ENCODE results near the gene ENOX1.

ENOX1 gene

DNA sequence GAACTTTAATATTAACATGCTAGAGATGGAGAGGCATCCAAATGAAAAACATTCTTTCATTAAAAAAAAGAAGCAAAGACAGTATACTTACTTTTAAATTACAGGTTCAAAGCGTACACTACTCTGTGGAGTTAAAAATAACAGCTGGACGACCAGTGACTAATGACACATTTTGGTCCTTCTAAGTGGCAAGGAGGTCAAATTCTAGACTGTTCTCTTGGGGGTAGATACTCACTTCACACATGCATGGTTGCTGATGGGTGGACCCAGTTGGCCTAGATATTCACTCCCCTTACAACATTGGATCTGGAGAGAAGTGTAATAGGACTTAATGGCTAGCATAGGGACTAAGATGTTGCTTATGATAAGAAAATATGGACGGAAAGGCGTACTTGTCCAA, 461.1 kb downstream of the ENOX1 start:
- H3K9ac ChIP-seq: no peak overlapping the region
- no peaks in the 10 kb centered on the region for H3K27me3 ChIP-seq
- no peaks in the 10 kb centered on the region for H4K20me1 ChIP-seq
- no peak overlapping the region for H3K27ac ChIP-seq
- no peak overlapping the region for H3K4me2 ChIP-seq
- TF ChIP-seq Cebpa-rat (IDR thresholded peaks at IDR 0.05): no peak
- H3K9me3 ChIP-seq: no peaks in the 10 kb centered on the region
- no peak overlapping the region for H3K4me3 ChIP-seq
- no peaks in the 10 kb centered on the region for H3K36me3 ChIP-seq
- H3K4me1 ChIP-seq: no peaks in the 10 kb centered on the region

- Histone ChIP-seq H4K20me1 (no peaks in the 10 kb centered on the region), H3K27ac (no peak overlapping the region), H3K9me3 (no peaks in the 10 kb centered on the region), H3K4me3 (no peak overlapping the region), H3K36me3 (no peaks in the 10 kb centered on the region), H3K4me2 (no peak overlapping the region), H3K27me3 (no peaks in the 10 kb centered on the region), H3K9ac (no peak overlapping the region), H3K4me1 (no peaks in the 10 kb centered on the region)
- no peak for TF ChIP-seq Cebpa-rat (IDR thresholded peaks at IDR 0.05)
These were observed 462.6 kb downstream of the ENOX1 start for GRCh38 chr13:43324129-43324528.

DNA sequence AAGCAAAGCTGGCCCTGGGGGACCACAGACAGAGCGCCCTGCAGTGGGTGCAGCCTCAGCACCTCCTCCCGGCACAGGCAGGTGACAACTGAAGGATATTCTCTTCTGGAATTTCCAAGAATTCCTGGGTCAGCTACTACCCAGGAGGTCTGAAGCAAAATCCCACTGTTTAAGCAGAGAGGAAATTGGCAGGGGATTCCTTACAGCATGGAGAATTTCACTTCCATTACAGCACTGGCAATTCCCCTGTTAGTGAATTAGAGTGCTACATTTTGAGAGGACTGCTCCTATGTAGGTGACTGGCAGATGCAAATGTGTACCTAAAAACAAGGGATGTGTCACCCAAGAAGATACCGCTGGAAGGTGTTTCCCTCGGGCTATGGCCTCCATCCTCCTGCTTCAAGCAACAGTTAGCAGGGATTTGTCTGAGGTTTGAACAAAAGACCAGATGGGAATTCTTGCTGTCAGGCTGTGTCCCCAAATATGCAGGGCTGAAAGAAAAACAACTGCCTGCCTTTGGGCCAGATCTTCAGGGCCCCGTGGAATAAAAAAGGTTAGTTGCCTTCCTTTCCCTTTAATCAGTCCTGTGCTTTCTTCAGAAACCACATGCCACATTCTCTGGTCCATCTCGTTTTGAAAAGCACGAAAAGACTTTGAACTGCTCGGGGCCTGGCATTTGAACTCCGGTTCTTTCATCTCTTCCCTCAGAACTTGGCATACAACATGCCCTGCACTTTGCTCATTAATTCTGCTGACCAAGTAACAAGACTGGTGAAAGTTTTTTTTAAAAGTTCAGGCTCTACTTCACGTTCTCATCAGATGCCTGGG, 466.9 kb downstream of the ENOX1 start:
- no peak overlapping the region for H3K4me2 ChIP-seq
- no peak for TF ChIP-seq Cebpa-rat (IDR thresholded peaks at IDR 0.05)
- H3K4me3 ChIP-seq: no peak overlapping the region
- H3K27me3 ChIP-seq: no peaks in the 10 kb centered on the region
- H4K20me1 ChIP-seq: no peaks in the 10 kb centered on the region
- H3K4me1 ChIP-seq: peaks cover 11% of the 10 kb centered on the region
- H3K9ac ChIP-seq: no peak overlapping the region
- no peak overlapping the region for H3K27ac ChIP-seq
- no peaks in the 10 kb centered on the region for H3K9me3 ChIP-seq
- no peaks in the 10 kb centered on the region for H3K36me3 ChIP-seq

- H3K9ac ChIP-seq: no peak overlapping the region
- no peaks in the 10 kb centered on the region for H4K20me1 ChIP-seq
- no peaks in the 10 kb centered on the region for H3K27me3 ChIP-seq
- H3K4me3 ChIP-seq: no peak overlapping the region
- TF ChIP-seq Cebpa-rat (IDR thresholded peaks at IDR 0.05): no peak
- no peaks in the 10 kb centered on the region for H3K36me3 ChIP-seq
- H3K4me2 ChIP-seq: peak overlapping the region; percentile 61
- no peak overlapping the region for H3K27ac ChIP-seq
- peaks cover 21% of the 10 kb centered on the region for H3K4me1 ChIP-seq
- H3K9me3 ChIP-seq: no peaks in the 10 kb centered on the region
These were observed 469.8 kb downstream of the ENOX1 start for GRCh38 chr13:43316946-43317353.

DNA sequence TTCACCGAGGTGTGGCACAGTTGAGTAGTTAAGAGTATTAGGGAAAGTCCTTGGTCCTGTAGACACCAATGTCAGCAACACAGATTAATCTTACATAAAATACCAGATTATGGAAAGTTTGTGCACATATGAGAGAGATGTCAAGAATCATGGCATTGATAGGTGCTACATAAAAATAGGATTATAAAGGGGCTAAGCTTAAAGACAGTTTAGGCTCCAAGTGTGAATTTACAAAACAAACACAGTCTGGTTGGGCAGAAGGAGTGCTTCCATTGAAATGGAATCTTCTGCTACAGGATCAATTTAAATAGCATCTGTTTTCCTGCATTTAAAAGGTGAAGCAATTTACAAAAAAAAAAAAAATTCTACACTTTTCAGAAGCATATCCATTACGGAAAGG, 470.5 kb downstream of the ENOX1 start:
- H3K4me2 ChIP-seq: no peak overlapping the region
- no peak for TF ChIP-seq Cebpa-rat (IDR thresholded peaks at IDR 0.05)
- H3K27me3 ChIP-seq: no peaks in the 10 kb centered on the region
- H3K4me1 ChIP-seq: peaks cover 21% of the 10 kb centered on the region
- H3K9me3 ChIP-seq: no peaks in the 10 kb centered on the region
- no peaks in the 10 kb centered on the region for H3K36me3 ChIP-seq
- no peak overlapping the region for H3K27ac ChIP-seq
- H3K9ac ChIP-seq: no peak overlapping the region
- H4K20me1 ChIP-seq: no peaks in the 10 kb centered on the region
- H3K4me3 ChIP-seq: no peak overlapping the region

- TF ChIP-seq Cebpa-rat (IDR thresholded peaks at IDR 0.05): no peak
- Histone ChIP-seq H3K9me3 (no peaks in the 10 kb centered on the region), H3K36me3 (no peaks in the 10 kb centered on the region), H3K4me3 (no peak overlapping the region), H3K27ac (no peak overlapping the region), H3K4me2 (no peak overlapping the region), H3K27me3 (no peaks in the 10 kb centered on the region), H3K4me1 (peaks cover 21% of the 10 kb centered on the region), H3K9ac (no peak overlapping the region), H4K20me1 (no peaks in the 10 kb centered on the region)
These were observed 471.2 kb downstream of the ENOX1 start for GRCh38 chr13:43315522-43315921.

DNA sequence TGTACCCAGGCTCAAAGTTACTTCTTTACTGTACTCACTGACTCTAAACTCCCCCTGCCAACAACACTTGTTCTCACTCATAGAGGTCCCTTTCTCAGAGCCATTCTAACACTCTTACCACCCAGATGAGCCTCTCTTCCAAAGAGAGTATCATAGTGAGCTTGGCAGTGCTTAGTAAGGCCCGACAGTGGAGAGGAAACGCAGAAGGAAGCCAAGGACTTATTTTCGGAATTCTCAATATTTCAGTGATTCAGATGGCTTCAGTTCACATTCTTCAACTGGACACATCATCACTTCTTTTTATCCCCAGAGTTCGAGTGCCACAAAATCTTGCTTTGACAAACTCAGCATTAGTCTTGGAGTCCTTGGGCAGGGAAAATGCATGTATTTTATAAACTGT, 477.5 kb downstream of the ENOX1 start:
- no peaks in the 10 kb centered on the region for H3K36me3 ChIP-seq
- no peak overlapping the region for H3K4me2 ChIP-seq
- H3K9ac ChIP-seq: no peak overlapping the region
- no peaks in the 10 kb centered on the region for H3K27me3 ChIP-seq
- H3K4me1 ChIP-seq: peaks cover 11% of the 10 kb centered on the region
- H3K27ac ChIP-seq: no peak overlapping the region
- no peak for TF ChIP-seq Cebpa-rat (IDR thresholded peaks at IDR 0.05)
- H3K9me3 ChIP-seq: no peaks in the 10 kb centered on the region
- no peaks in the 10 kb centered on the region for H4K20me1 ChIP-seq
- H3K4me3 ChIP-seq: no peak overlapping the region

DNA sequence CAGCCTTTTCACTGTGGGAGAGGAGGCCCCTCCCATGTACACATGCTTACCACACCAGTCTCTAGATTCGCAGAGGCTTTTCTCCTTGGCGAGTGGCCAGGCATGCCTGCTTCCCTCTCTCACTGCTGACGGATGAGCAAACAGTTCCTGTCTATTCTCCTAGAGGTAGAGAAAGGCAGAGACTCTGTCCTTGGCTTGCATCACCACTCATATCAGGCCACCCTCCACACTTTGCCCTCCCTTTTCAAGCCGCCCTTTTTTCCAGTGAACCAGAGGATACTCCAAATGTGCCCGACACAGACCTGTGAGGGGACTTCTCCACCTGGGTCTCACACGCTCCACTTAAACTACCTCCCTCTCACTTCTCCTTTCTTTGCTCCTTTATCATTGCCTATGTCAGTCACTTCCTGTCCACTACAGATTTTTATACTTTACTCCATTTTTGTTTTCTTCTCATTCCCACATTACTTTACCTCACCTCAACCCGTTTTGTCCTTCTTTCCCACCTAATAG, 478.8 kb downstream of the ENOX1 start:
- Histone ChIP-seq H3K4me2 (no peak overlapping the region), H3K9ac (no peak overlapping the region), H3K27ac (no peak overlapping the region), H3K4me1 (peaks cover 11% of the 10 kb centered on the region), H3K36me3 (no peaks in the 10 kb centered on the region), H3K27me3 (no peaks in the 10 kb centered on the region), H4K20me1 (no peaks in the 10 kb centered on the region), H3K4me3 (no peak overlapping the region), H3K9me3 (no peaks in the 10 kb centered on the region)
- no peak for TF ChIP-seq Cebpa-rat (IDR thresholded peaks at IDR 0.05)

DNA sequence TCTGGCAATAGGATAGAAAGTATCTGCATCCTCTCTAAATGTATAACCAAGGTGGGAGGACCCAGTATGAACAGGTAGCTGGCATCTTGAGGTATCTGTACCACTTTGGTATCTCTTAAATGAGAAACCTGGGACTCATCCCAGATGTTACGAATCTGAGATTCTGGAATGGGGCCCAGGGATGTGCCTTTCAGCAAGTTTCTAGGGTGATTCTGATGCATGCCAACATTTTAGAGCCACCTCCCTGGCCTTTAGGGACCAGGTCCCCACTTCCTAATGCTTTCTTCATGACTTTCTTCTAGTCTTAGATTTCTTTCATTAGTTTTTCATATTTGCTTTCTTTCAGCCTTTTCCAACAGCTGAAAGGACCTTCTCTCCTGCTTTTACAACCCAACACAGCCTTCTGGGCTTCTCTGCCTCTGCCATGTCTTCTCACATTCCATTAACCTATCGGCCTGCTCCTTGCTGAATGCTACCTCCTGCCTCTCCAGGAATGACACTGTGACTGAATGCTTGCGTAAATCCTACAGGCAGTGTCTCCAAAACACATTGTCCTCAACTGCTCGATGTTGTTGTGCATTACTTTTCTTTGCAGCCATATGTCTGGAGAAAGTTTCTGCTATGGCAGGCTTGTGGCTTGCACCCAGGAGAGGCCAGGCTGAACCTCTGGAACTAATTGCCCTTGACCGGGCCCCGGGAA, 479.4 kb downstream of the ENOX1 start:
- Histone ChIP-seq H3K4me2 (no peak overlapping the region), H3K9ac (no peak overlapping the region), H3K27me3 (no peaks in the 10 kb centered on the region), H3K4me3 (no peak overlapping the region), H3K36me3 (no peaks in the 10 kb centered on the region), H3K9me3 (no peaks in the 10 kb centered on the region), H3K27ac (no peak overlapping the region), H3K4me1 (peaks cover 14% of the 10 kb centered on the region), H4K20me1 (no peaks in the 10 kb centered on the region)
- no peak for TF ChIP-seq Cebpa-rat (IDR thresholded peaks at IDR 0.05)

DNA sequence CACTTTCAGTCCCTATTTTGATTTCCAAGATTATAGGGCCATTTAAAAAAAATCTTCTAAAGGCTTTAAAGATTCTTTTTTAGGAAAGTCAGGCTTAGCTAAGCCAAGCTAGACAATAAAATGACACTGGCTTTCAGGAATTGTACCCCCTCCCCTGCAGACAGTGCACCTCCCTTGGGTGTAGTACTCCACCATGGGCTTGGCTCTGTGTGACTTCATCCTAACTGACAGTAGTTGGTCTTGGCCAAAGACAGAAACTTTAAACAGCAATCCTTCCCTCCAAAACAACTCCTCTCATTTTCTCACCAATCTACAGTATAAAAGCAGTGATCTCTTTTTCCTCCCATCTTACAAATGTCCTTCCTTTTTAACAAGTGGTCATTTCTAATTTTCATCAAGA, 480.4 kb downstream of the ENOX1 start:
- Histone ChIP-seq H3K9ac (no peak overlapping the region), H3K4me1 (peaks cover 14% of the 10 kb centered on the region), H3K27ac (no peak overlapping the region), H3K9me3 (no peaks in the 10 kb centered on the region), H3K27me3 (no peaks in the 10 kb centered on the region), H3K4me3 (no peak overlapping the region), H4K20me1 (no peaks in the 10 kb centered on the region), H3K4me2 (no peak overlapping the region), H3K36me3 (no peaks in the 10 kb centered on the region)
- TF ChIP-seq Cebpa-rat (IDR thresholded peaks at IDR 0.05): no peak
